GM21619 (cell line): ENCODE measurements around the gene PTPRN2.
"Not testable (repeated sequence)": the region's sequence is repeated elsewhere in the genome, so short reads cannot be mapped to it uniquely, and the experiment has no call there.

Experiments used
- ATAC-seq: cut with Tn5 transposase; IDR thresholded peaks from one replicate; pipeline ENCODE4 v1.9.1; 2021; ENCODE audit not compliant: unreplicated experiment

Gene PTPRN2

GRCh38 chr7:158273756-158274342, 313.8 kb downstream of the PTPRN2 start:
- ATAC-seq, result not testable (repeated sequence)

DNA sequence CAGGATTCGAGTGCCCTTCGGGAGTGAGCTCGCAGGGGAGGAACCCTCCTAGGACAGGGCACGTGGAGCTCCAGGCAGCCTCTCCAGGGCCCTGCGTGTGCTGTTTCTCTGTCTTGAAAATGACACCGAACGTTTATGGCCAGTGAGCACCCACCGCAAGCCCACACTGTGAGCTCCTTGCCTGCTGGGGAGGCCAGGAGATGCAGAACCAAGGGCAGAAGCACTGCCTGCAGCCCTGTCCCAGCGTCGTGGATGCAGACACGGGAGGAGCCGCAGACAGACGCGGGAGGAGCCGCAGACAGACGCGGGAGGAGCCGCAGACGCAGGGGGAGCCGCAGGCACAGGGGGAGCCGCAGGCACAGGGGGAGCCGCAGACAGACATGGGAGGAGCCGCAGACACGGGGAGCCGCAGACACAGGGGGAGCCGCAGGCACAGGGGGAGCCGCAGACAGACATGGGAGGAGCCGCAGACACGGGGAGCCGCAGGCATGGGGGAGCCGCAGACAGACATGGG, 314.4 kb downstream of the PTPRN2 start:
- ATAC-seq, result no peak

GRCh38 chr7:158272509-158273137, 315.0 kb downstream of the PTPRN2 start:
- ATAC-seq, result no peak

GRCh38 chr7:158272091-158272490, 315.5 kb downstream of the PTPRN2 start:
- ATAC-seq, result no peak

GRCh38 chr7:158271646-158272045, 316.0 kb downstream of the PTPRN2 start:
- no peak for ATAC-seq

DNA sequence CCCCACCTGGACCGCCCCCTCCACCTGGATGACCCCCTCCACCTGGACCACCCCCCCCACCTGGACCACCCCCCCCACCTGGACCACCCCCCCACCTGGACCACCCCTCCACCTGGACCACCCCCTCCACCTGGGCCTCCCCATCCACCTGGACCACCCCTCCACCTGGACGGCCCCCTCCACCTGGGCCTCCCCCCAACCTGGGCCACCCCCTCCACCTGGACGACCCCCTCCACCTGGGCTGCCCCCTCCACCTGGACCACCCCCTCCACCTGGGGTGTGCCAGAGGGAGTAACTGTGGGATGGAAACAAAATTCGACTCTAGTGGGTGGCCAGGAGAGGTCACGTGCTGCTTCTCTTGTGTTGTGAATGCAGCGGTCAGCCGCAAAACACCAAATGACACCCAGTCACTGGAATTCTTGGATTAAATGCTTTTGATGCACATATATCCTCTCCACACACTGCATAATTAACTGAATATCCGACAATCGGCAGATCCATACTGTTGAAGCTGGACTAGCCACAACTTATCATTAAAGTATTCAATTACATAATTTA, 316.7 kb downstream of the PTPRN2 start:
- ATAC-seq, result no peak

GRCh38 chr7:158270106-158270775, 317.4 kb downstream of the PTPRN2 start:
- ATAC-seq, result no peak

DNA sequence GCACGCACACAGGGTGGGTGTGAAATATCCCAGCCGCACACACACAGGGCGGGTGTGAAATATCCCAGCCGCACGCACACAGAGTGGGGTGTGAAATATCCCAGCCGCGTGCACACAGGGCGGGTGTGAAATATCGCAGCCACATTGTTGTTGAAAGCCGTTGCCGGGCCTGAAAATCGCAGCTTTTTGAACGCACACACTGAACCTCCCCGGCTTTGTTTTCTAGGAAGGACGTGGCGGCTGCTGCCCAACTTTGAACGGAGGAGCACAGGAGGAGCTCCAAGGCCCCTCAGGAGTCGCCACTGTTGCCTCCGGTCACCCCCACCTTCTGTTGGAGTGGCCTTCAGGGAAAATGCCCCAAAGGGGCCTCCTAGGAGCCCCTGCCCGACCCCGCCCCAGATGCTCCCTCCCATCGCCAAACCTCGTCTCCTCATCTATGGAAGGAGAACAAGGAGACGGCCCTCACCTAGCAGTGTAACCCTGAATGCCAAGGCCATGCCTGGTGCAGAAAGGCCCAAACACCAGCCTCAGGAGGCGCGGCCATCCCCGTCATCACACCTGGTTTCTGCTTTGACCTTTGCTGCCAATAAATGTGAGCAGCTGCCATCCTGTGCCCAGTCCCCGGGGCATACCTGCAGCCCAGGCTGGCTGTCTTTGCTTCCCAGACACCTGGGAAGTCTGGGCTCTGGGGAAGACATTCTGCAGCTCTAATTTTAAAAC, 318.6 kb downstream of the PTPRN2 start:
- ATAC-seq, result no peak

DNA sequence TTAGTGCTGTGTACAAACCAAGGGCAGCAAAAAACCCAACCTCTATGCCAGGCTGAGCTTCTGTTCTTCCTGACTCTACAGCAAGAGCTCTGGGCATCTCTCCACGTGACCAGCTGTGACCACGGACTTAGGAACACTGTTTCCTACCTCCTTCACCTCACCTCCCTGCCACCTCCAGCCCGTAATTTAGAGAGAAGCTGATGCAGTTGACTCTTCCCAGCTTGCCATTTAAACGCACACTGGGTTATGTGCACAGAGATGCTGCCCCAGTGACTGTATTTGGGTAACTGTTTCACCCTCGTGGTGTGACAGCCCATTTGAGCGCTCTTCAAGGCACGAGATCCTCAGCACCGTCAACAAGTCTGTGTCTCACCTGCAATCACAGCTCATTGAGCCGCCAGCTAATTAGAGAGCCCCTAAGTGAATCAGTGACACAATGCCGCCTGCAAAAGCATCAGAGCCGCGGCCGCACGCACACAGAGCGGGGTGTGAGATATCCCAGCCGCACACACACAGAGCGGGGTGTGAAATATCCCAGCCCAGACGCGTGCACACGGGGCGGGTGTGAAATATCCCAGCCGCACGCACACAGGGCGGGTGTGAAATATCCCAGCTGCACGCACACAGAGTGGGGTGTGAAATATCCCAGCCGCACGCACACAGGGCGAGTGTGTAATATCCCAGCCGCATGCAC, 319.7 kb downstream of the PTPRN2 start:
- ATAC-seq, result no peak

- ATAC-seq, result no peak
Measured at GRCh38 chr7:158266817-158267741, 320.5 kb downstream of the PTPRN2 start.

DNA sequence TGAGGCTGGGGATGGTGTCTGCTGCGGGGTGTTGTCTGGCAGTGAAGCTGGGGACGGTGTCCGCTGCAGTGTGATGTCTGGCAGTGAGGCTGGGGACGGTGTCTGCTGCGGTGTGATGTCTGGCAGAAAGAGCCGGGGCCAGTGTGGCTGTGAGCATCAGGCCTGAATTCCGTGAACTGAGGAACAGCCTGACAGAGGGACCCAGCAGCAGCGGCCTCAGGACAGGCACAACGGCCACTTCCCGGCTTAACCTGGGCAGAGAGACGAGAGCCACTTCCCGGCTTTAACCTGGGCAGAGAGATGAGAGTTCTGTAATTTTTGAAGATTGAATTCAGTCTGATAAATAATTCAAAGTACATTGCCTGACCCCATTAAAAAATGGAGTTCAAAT, 321.2 kb downstream of the PTPRN2 start:
- ATAC-seq, result no peak

- no peak for ATAC-seq
Measured at GRCh38 chr7:158265743-158266080, 321.9 kb downstream of the PTPRN2 start.

DNA sequence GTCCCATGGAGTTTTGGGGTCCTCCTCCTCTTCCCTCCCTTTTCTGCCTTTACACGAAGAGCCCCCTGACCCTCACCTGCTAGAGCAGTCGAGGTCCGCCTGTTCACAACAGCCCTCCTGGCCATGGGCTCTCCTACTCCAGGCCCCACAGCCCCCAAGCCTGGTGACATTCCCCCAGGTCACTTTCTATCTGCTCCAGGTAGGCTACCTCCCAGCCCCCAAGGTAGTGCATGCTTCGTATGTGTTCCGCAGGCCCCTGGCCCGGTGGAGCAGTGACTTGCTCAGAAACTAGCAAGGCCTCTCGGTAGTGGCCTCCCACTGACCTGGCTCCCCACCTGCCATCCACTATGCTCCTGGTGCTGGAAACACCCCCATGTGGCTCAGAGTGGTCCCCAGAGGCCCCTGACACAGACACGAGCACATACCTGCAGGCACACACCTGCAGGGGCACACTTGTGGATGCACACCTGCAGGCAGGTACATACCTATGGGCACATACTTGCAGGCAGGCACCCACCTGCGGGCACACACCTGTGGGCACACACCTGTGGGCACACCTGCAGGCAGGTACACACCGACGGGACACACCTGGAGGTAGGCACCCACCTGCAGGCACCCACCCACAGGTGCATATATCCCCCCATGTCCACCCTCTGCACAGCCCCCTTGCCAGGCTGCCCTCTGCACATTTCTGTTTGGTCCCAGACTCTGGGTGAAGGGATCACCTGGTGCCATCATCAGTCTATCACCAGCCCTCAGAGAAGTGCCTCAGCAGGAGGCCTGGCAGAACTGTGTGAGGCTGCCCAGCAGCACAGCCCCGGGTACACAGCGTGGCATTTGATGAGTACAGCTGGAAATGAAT, 322.5 kb downstream of the PTPRN2 start:
- no peak for ATAC-seq

- no peak for ATAC-seq
Measured at GRCh38 chr7:158263964-158264748, 323.5 kb downstream of the PTPRN2 start.

DNA sequence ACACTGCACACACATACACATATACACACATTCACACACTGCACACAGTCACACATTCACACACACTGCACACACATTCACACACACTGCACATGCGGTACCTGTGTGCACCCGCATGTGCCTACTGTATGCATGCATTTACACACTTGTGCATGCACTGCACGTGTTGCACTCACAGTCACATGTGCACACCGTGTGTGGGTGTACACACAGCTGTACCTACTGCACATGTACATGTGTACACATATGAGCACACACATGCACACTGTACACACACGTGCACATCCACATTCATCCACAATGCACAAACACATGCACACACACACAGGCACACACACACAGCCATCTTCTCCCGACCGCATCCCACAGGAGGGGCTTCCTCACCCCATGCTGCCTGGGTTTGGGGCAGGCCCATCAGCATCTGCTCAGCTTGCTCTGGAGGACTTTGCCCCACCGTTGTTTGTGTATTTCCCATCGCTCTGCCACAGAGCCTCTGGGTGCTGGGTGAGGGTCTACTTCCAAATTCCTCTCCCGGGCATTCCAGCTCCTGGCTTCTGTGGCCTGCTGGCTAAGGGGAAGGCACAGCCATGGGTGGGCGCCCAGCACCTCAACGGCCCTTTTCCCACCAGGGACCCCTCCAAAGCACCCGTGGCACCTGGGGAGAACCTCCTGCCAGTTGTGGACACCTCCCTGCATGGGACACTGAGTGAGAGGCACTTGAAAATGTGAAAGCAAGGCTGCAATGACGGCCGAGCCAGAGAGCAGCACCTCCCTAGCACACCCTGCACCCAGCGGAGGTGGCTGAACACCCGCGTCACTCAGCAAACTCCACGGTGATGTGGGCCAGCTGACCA, 324.3 kb downstream of the PTPRN2 start:
- no peak for ATAC-seq

- ATAC-seq, result no peak
Measured at GRCh38 chr7:158262284-158263109, 325.1 kb downstream of the PTPRN2 start.
